ENCODE measurements around the gene MCF2L2.

Gene MCF2L2

GRCh38 chr3:183298701-183299153 is 129.7 kb downstream of the MCF2L2 start:
- TF ChIP-seq ZFP3 (CRISPR knock-in tag; IDR thresholded peaks at IDR 0.05) (no peak), RARB (CRISPR knock-in tag; IDR thresholded peaks at IDR 0.05) (no peak), ZFP30 (CRISPR knock-in tag; IDR thresholded peaks at IDR 0.05) (no peak), ZC3H10 (CRISPR knock-in tag; IDR thresholded peaks at IDR 0.05) (no peak), ARNTL (CRISPR knock-in tag; IDR thresholded peaks at IDR 0.05; ENCODE audit: borderline replicate concordance, low read depth) (no peak), OSR1 (CRISPR knock-in tag; IDR thresholded peaks at IDR 0.05) (no peak), CREB5 (CRISPR knock-in tag; IDR thresholded peaks at IDR 0.05; ENCODE audit: low read depth) (peak; percentile 18; the same call in 1 of the 2 replicates), ZNF8 (CRISPR knock-in tag; IDR thresholded peaks at IDR 0.05) (no peak)
- peak; percentile 87 for ATAC-seq

- no peak for ATAC-seq
- no peak for TF ChIP-seq BACH2 (CRISPR knock-in tag; IDR thresholded peaks at IDR 0.05; ENCODE audit: borderline replicate concordance)
- TF ChIP-seq CSRNP3 (CRISPR knock-in tag; IDR thresholded peaks at IDR 0.05): no peak
- TF ChIP-seq PPARA (CRISPR knock-in tag; IDR thresholded peaks at IDR 0.05; ENCODE audit: borderline replicate concordance): no peak
- no peak for TF ChIP-seq TSHZ2 (CRISPR knock-in tag; IDR thresholded peaks at IDR 0.05)
- no peak for TF ChIP-seq TCF4 (CRISPR knock-in tag; IDR thresholded peaks at IDR 0.05; ENCODE audit: borderline replicate concordance)
- no peak for TF ChIP-seq SNAI2 (CRISPR knock-in tag; IDR thresholded peaks at IDR 0.05)
- TF ChIP-seq ZNF70 (CRISPR knock-in tag; IDR thresholded peaks at IDR 0.05): no peak
- no peak for TF ChIP-seq CSDC2 (CRISPR knock-in tag; IDR thresholded peaks at IDR 0.05)
- TF ChIP-seq ZFP3 (CRISPR knock-in tag; IDR thresholded peaks at IDR 0.05): no peak
- no peak for TF ChIP-seq ZC3H10 (CRISPR knock-in tag; IDR thresholded peaks at IDR 0.05)
- no peak for TF ChIP-seq ZNF565 (CRISPR knock-in tag; conservative IDR thresholded peaks at IDR 0.05; ENCODE audit: low read depth)
- TF ChIP-seq ISL1 (CRISPR knock-in tag; IDR thresholded peaks at IDR 0.05): no peak
- TF ChIP-seq ZFP30 (CRISPR knock-in tag; IDR thresholded peaks at IDR 0.05): no peak
- TF ChIP-seq CREB5 (CRISPR knock-in tag; IDR thresholded peaks at IDR 0.05; ENCODE audit: low read depth): no peak
- TF ChIP-seq RARB (CRISPR knock-in tag; IDR thresholded peaks at IDR 0.05): no peak
- TF ChIP-seq GLIS3 (CRISPR knock-in tag; IDR thresholded peaks at IDR 0.05): no peak
- TF ChIP-seq ESRRG (CRISPR knock-in tag; IDR thresholded peaks at IDR 0.05): no peak
Measured at GRCh38 chr3:183296944-183297343, 131.5 kb downstream of the MCF2L2 start.

GRCh38 chr3:183295211-183295610 is 133.2 kb downstream of the MCF2L2 start:
- TF ChIP-seq TCF4 (CRISPR knock-in tag; IDR thresholded peaks at IDR 0.05; ENCODE audit: borderline replicate concordance) (no peak), ARNTL (CRISPR knock-in tag; IDR thresholded peaks at IDR 0.05; ENCODE audit: borderline replicate concordance, low read depth) (no peak), CSRNP3 (CRISPR knock-in tag; IDR thresholded peaks at IDR 0.05) (no peak), PATZ1 (CRISPR knock-in tag; IDR thresholded peaks at IDR 0.05; ENCODE audit: borderline replicate concordance) (no peak), ZNF8 (CRISPR knock-in tag; IDR thresholded peaks at IDR 0.05) (no peak), BACH2 (CRISPR knock-in tag; IDR thresholded peaks at IDR 0.05; ENCODE audit: borderline replicate concordance) (no peak), CSDC2 (CRISPR knock-in tag; IDR thresholded peaks at IDR 0.05) (no peak), ZFP3 (CRISPR knock-in tag; IDR thresholded peaks at IDR 0.05) (no peak), TOX (CRISPR knock-in tag; IDR thresholded peaks at IDR 0.05; ENCODE audit: borderline replicate concordance) (no peak)
- ATAC-seq: no peak

Data from SK-N-SH treated with all-trans-retinoic acid at 6 μM for 48 hours (cell line).